Activated CD4-positive, alpha-beta T cell treated with anti-CD3 and anti-CD28 coated beads, Interleukin-2, amount 50 U/mL, for 1 hour (primary cell): ENCODE data around the gene FAM174C.
"Not testable (repeated sequence)": the region's sequence is repeated elsewhere in the genome, so short reads cannot be mapped to it uniquely, and the experiment has no call there.

ENCODE experiments used
- DNase-seq: peaks from one replicate; pipeline ENCODE4 v3.0.0-alpha.2; 2020

FAM174C gene

GRCh38 chr19:1307755-1308303 is 32.5 kb downstream of the FAM174C start:
- DNase-seq = no peak

- no peak for DNase-seq
Measured at GRCh38 chr19:1308718-1309117, 33.4 kb downstream of the FAM174C start.

DNA sequence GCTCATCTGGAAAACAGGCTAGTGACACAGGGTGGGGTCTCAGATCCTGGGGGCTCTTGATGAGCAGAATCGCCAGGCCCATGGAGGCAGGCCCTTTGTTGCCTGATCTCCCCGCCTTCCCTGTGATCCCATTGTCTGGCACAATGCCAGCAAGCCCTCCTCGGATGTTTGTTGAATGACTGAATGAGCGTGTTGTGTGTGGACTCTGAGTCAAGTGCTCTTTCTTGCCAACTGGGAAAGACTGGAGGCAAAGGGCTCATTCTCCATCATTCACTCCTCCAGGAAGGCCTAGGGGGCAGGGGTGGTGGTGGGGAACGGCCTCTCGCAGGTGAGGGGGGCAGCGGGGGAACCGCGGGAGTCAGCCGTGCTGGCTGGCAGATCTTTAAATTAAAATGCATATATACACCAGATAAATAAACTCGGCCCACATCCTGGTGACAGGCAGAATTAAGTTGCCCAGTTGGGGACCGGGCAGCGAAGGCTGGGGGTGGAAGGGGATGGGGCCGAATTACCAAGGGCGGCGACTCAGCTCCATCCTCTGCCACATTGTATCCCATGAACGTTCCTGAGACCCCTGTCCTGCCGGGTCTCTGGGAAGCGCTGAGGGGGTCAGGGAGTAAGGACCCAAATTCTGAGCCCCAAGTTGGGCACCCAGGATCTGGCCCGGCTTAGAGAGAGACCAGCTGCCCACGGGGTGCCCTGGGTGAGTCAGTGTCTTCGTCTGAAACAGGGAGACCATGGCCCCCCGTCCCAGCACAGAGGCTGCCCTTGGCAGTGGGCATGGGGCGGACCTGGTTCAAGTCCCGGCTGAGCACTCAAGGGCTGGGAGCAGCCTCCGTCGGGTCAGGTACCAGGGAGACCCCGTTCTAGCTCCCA is 34.9 kb downstream of the FAM174C start:
- no peak for DNase-seq

- no peak for DNase-seq
Measured at GRCh38 chr19:1310853-1311180, 35.5 kb downstream of the FAM174C start.

DNA sequence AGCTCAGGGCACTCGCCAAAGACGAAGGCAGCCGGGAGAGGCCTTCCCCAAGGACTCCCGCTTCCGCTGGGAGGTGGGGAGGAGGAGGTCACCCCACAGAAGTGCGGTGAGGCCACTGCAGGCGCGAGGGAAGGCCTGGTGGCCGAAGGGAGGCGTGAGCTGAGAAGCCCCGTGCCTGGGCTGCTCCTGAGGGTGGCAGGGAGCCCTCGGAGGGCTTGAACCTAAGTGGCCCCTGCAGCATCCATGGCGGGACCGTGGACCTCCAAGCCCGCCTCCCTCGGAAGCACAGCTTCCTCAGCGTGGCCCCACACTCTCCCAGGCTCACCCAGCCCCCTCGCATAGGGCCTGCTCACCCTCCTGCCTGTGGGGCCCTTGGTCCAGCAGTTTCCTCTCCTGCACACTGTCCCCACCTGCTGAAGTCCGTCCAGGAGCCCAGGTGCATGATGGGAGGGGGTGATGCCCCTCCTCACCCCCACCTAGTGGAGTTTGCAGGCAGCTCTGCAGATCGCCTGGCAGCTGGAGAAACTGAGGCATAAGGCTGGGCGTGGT is 36.3 kb downstream of the FAM174C start:
- DNase-seq = no peak

- DNase-seq = no peak
Measured at GRCh38 chr19:1312767-1313694, 37.7 kb downstream of the FAM174C start.

DNA sequence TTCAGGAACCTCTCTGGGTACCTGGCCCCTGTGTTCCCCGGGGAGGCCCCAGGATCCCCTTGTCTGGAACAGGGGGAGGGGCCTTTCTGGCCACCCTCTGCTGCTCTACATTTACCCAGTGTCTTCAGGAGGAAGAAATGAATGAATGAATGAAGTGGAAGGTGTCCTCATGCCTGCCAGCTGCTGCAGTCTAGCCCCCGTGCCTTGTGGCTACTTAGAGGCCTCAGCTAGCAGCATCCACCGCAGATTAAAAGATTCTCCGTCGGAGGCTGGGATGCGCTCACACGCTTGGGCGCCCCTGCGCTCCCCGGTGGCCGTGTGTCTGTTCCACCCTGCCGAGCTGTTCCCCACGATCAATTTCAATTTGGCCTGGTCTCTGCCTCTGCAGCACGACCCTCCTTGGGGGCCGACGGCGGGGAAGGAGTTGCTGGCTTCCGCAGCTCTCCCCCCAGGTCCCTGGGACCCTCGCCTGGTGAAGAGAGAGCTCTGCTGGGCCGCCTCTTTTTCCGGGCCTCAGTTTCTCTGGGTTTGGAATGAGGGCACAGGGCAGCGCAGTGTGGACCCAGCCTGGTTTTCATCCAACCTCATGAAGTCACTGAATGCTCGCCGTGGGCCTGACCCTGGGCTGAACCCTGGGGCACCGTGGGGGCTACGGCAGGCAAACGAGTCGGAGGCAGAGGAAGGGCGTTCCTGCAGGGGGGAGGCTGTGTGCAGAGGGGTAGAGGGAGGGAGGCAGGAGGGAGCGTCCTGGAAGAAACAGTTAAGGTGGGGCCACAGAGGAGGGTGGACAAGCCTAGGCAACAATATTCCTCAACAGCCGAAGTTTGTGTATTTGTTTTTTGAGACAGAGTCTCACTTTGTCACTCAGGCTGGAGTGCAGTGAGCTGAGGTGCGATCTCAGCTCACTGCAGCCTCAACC is 38.6 kb downstream of the FAM174C start:
- no peak for DNase-seq

GRCh38 chr19:1315470-1316166 is 40.3 kb downstream of the FAM174C start:
- DNase-seq = peak; percentile 18

- no peak for DNase-seq
Measured at GRCh38 chr19:1316466-1316865, 41.1 kb downstream of the FAM174C start.

- DNase-seq = no peak
Measured at GRCh38 chr19:1317274-1318003, 42.1 kb downstream of the FAM174C start.

- DNase-seq = no peak
Measured at GRCh38 chr19:1318678-1319471, 43.5 kb downstream of the FAM174C start.

GRCh38 chr19:1320282-1320650 is 44.9 kb downstream of the FAM174C start:
- DNase-seq = not testable (repeated sequence)

DNA sequence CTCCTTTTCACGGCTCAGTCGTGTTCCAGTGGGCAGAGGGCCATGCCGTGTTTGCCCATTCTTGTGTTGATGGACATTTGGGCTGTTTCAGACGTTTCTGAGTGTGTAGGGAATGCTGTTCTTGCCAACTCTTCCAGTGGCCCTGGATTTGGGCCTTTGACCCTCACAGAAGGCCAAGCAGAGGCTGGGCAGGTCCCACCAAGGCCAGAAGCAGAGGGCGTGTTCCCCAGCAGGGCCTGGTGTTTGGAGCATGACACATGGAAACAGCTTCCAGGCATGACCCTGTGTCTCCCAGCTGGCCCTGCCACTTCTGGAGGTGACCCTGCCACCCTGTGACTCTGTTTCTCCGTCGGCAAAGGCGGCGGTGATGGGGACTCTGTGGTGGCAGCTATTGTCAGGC is 46.2 kb downstream of the FAM174C start:
- DNase-seq = no peak

DNA sequence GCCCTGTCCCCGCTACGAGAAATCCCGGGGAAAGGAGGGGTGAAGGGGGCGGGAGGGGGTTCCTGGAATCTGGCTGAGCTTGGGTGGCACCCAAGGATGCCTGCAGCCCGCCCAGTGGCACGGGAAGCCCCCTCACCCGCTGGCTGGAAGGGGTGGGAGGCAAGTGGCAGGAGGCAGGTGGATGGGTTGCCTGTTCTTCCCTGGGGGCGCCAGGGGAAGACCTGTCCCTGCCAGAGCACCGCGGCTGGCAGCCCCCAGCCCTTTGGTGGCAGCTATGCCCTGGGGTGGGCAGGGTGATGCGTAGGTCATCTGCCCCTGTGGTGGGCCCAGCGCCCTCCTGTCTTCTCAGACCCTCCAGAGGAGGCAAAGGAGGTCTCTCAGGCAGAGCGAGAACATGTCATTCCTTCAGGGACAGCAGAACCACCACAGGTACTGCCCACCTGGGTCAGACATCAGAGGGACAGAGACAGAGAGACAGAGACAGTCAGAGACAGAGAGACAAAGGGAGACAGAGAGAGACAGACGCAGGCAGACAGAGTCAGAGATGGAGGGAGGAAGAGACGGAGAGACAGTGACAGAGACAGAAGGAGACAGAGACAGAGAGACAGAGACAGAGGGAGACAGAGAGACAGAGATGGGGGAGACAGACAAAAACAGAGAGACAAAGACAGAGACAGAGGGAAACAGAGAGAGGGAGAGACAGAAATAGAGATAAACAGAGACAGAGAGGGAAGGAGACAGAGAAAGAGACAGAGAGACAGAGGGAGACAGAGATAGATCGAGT is 47.1 kb downstream of the FAM174C start:
- DNase-seq = no peak

DNA sequence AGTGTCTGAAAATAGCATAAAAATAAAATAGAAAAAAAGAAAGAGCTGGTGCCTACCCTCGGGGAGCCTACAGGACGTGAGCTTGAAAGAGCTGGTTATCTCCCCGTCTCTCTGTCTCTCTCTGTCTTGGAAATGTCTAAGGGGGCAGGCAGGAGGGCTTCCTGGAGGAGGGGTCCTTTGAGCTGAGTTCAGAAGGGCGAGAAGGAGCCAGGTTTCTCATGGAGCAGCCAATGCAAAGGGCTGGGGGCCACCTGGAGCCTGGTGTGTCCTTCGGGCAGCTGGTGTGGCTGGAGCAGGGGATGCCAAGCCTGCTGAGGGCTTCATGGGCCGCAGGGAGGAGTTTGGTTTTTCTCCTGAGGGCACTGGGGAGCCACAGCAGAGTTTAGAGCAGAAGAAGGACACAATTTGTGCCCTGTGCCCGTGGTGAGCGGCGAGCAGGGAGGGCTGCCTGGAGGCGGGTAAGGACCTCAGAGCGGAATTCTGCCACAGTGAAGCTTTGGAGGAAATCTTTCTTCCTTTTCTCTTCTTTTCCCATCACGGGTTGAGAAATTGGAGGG is 49.0 kb downstream of the FAM174C start:
- no peak for DNase-seq

GRCh38 chr19:1324806-1325567 is 49.7 kb downstream of the FAM174C start:
- peak; percentile 30 for DNase-seq

- no peak for DNase-seq
Measured at GRCh38 chr19:1325568-1326294, 50.4 kb downstream of the FAM174C start.
